MM.1S (cell line): Measurements from ENCODE around the gene GAPDH.

ENCODE experiments used
- DNase-seq: peaks from one replicate; pipeline ENCODE4 v3.0.0-alpha.2; 2015
- H2AFZ ChIP-seq: fragments of 300-600 bp; sonication (generic); 2 replicates; pipeline ENCODE4 v1.6.0; 2016; ENCODE audit warnings: antibody characterized with exemption, low read length
- H3F3A ChIP-seq: fragments of 300-600 bp; sonication (generic); 2 replicates; pipeline ENCODE4 v1.6.1; 2016; ENCODE audit warnings: mild to moderate bottlenecking, antibody characterized with exemption, low read length, moderate library complexity, mixed read lengths; ENCODE audit not compliant: insufficient read depth
- H3K27ac ChIP-seq: fragments of 300-600 bp; sonication (generic); 2 replicates; pipeline ENCODE4 v1.5.1; 2016; ENCODE audit warnings: mild to moderate bottlenecking, low read length
- H3K27me3 ChIP-seq: fragments of 300-600 bp; sonication (generic); replicated peaks from 2 replicates; pipeline ENCODE4 v1.6.0; 2016; ENCODE audit warnings: low read length; ENCODE audit not compliant: insufficient read depth
- H3K36me3 ChIP-seq: fragments of 300-600 bp; sonication (generic); replicated peaks from 2 replicates; pipeline ENCODE4 v1.6.1; 2016; ENCODE audit warnings: mild to moderate bottlenecking, low read length, mixed read lengths; ENCODE audit not compliant: insufficient read depth
- H3K4me1 ChIP-seq: fragments of 300-600 bp; sonication (generic); 2 replicates; pipeline ENCODE4 v1.6.1; 2016; ENCODE audit warnings: low read length, mixed read lengths
- H3K4me2 ChIP-seq: fragments of 300-600 bp; sonication (generic); 2 replicates; pipeline ENCODE4 v1.6.0; 2016; ENCODE audit warnings: low read depth, low read length
- H3K4me3 ChIP-seq: fragments of 300-600 bp; sonication (generic); 2 replicates; pipeline ENCODE4 v1.5.1; 2016; ENCODE audit warnings: low read length, mixed read lengths
- H3K79me2 ChIP-seq: fragments of 300-600 bp; sonication (generic); 2 replicates; pipeline ENCODE4 v1.6.1; 2016; ENCODE audit warnings: mixed run types, low read length, mixed read lengths
- H3K9ac ChIP-seq: fragments of 300-600 bp; sonication (generic); 2 replicates; pipeline ENCODE4 v1.6.1; 2016; ENCODE audit warnings: low read length, mixed read lengths
- H3K9me2 ChIP-seq: fragments of 300-600 bp; sonication (generic); replicated peaks from 2 replicates; pipeline ENCODE4 v1.6.1; 2016; ENCODE audit warnings: mild to moderate bottlenecking, low read length, mixed read lengths; ENCODE audit not compliant: insufficient read depth
- H3K9me3 ChIP-seq: fragments of 300-600 bp; sonication (generic); replicated peaks from 2 replicates; pipeline ENCODE4 v1.6.1; 2016; ENCODE audit warnings: mild to moderate bottlenecking, low read length, mixed read lengths; ENCODE audit not compliant: insufficient read depth
- H4K20me1 ChIP-seq: fragments of 300-600 bp; sonication (generic); 2 replicates; pipeline ENCODE4 v1.6.1; 2016; ENCODE audit warnings: mild to moderate bottlenecking, low read length, moderate library complexity, mixed read lengths; ENCODE audit not compliant: insufficient read depth
- CTCF ChIP-seq: fragments of 300-600 bp; sonication (generic); IDR thresholded peaks from 2 replicates; pipeline ENCODE4 v1.5.1; 2016; ENCODE audit warnings: antibody characterized with exemption, low read length, mixed read lengths
- EZH2 ChIP-seq: fragments of 300-600 bp; sonication (generic); optimal IDR thresholded peaks from 2 replicates; pipeline ENCODE3; 2017; ENCODE audit warnings: low read depth, mild to moderate bottlenecking, antibody characterized with exemption, low read length, mixed read lengths
- EZH2phosphoT487 ChIP-seq: fragments of 300-600 bp; sonication (generic); IDR thresholded peaks from 2 replicates; pipeline ENCODE4 v1.6.1; 2018; ENCODE audit warnings: antibody characterized with exemption, low read length

GAPDH gene

GRCh38 chr12:6542209-6543009 is 8.1 kb downstream of the GAPDH start:
- H3F3A ChIP-seq, result peaks cover 27% of the 10 kb centered on the region
- H2AFZ ChIP-seq, result no peak overlapping the region
- no peak overlapping the region for H3K27ac ChIP-seq
- no peaks in the 10 kb centered on the region for H3K9me3 ChIP-seq
- no peak for TF ChIP-seq EZH2phosphoT487
- no peak for TF ChIP-seq CTCF
- no peak for TF ChIP-seq EZH2
- H3K4me2 ChIP-seq, result no peak overlapping the region
- no peak overlapping the region for H3K9ac ChIP-seq
- peaks cover 12% of the 10 kb centered on the region for H4K20me1 ChIP-seq
- no peaks in the 10 kb centered on the region for H3K4me1 ChIP-seq
- H3K27me3 ChIP-seq, result no peaks in the 10 kb centered on the region
- DNase-seq, result no peak
- H3K9me2 ChIP-seq, result no peaks in the 10 kb centered on the region
- peaks cover under 1% of the 10 kb centered on the region; the same call in 1 of the 2 replicates for H3K79me2 ChIP-seq
- no peaks in the 10 kb centered on the region for H3K36me3 ChIP-seq
- H3K4me3 ChIP-seq, result no peak overlapping the region

- TF ChIP-seq CTCF (no peak), EZH2 (no peak), EZH2phosphoT487 (no peak)
- Histone ChIP-seq H3K4me1 (no peaks in the 10 kb centered on the region), H3F3A (no peaks in the 10 kb centered on the region)
Measured at GRCh38 chr12:6546016-6546415, 11.7 kb downstream of the GAPDH start.

GRCh38 chr12:6547566-6547965 is 13.2 kb downstream of the GAPDH start:
- Histone ChIP-seq H3K4me1 (no peaks in the 10 kb centered on the region), H3K27ac (no peak overlapping the region)

More at GRCh38 chr12:6546016-6546415, 11.7 kb downstream of the GAPDH start:
- no peak overlapping the region for H3K27ac ChIP-seq
- H3K4me2 ChIP-seq, result no peak overlapping the region
- H3K9me2 ChIP-seq, result no peaks in the 10 kb centered on the region
- no peak overlapping the region for H3K9ac ChIP-seq
- no peak for DNase-seq
- H3K9me3 ChIP-seq, result no peaks in the 10 kb centered on the region
- H3K36me3 ChIP-seq, result no peaks in the 10 kb centered on the region
- peaks cover 5% of the 10 kb centered on the region for H3K79me2 ChIP-seq
- no peaks in the 10 kb centered on the region for H4K20me1 ChIP-seq
- H2AFZ ChIP-seq, result no peak overlapping the region
- H3K4me3 ChIP-seq, result no peak overlapping the region
- no peaks in the 10 kb centered on the region for H3K27me3 ChIP-seq

More at GRCh38 chr12:6547566-6547965, 13.2 kb downstream of the GAPDH start:
- Histone ChIP-seq H3F3A (no peaks in the 10 kb centered on the region), H3K79me2 (peaks cover 21% of the 10 kb centered on the region), H2AFZ (no peak overlapping the region), H3K27me3 (no peaks in the 10 kb centered on the region), H3K9ac (no peak overlapping the region), H3K36me3 (no peaks in the 10 kb centered on the region), H3K9me2 (no peaks in the 10 kb centered on the region), H3K4me3 (no peak overlapping the region), H3K9me3 (no peaks in the 10 kb centered on the region), H3K4me2 (no peak overlapping the region), H4K20me1 (no peaks in the 10 kb centered on the region)
- DNase-seq, result no peak
- TF ChIP-seq EZH2phosphoT487 (no peak), EZH2 (no peak), CTCF (no peak)
